ENCODE results near the gene TMEM255B. TPM values are rescaled to one million over a fixed set of nuclear protein-coding genes. Genes with fewer than 3 reads are reported as not detected.
"Not testable (repeated sequence)": the region's sequence is repeated elsewhere in the genome, so short reads cannot be mapped to it uniquely, and the experiment has no call there.

Gene TMEM255B
- total RNA-seq, 1 donor from 2014 or later, result 10.7 TPM

DNA sequence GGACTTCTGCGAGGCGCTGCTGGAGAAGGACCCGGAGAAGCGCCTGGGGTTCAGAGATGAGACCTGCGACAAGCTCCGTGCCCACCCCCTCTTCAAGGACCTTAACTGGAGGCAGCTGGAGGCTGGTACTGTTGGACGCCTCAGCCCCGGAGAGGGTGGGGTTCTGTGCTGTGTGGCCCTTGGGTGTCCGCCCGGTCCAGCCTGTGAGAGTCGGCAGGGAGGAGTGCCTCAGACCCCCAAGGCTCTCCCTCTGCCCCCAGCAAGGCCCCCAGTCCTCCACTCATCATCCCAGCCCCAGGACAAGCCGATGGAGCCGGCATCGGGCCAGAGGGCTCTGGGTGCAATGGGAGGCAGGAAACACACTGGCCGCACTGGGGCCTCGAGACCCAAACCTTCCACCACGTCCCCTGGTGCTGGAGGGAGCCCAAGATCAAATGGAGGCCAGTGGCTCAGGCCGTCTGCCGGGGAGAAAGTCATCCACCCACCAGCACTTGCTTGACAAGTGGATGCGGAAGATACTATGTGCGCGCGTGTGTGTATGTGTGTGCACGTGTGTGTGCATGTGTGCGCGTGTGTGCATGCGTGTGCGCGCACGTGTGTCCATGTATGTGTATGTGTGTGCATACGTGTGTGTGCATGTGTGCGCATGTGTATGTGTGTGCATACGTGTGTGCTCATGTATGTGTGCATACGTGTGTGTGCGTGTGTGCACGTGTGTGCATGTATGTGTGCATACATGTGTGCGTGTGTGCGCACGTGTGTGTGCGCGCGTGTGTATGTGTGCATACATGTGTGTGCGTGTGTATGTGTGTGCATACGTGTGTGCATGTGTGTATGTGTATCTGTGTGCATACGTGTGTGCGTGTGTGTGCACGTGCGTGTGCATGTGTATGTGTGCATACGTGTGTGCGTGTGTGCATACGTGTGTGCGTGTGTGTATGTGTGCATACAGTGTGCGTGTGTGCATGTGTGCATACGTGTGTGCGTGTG, 25.8 kb upstream of the TMEM255B start:
- no peak for DNase-seq (ENCODE audit: low spot score)
- intact Hi-C loops (cut with DNase I), result no loop called here

DNA sequence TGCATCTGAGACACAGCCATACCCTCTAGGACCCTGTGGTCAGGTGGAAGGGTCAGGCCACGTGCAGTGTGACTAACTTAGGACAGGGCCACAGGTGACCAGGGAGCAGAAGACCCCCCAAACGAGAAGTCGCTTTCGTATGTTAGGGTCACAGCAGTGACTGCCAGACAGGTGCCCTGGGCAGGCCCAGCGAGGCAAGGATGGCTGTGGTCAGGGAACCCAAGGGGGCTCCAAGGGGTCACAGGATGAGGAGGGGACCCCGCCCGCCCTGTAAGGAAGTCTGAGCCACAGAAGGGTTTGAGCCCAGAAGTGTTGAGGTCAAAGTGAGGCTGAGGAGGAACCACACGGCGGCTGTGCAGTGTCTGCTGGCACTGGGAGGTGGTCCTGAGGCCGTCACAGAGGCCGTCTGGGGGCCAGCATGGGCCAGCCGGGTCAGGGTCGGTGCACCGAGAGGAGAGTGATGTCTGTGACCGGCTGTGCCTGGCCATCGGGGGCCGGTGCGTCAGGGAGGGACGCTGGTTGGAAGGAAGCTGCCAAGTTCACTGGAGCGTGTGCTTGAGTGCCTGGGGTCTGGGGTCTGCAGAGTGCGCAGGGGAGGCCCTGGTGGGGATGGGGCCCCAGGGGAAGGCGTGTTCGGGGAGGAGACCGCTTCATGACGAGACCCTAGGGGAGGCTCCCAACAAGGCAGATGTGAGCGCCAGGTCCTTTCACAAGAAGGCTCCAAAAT, 24.8 kb upstream of the TMEM255B start:
- no peak for DNase-seq (ENCODE audit: low spot score)
- intact Hi-C loops (cut with DNase I), result no loop called here

DNA sequence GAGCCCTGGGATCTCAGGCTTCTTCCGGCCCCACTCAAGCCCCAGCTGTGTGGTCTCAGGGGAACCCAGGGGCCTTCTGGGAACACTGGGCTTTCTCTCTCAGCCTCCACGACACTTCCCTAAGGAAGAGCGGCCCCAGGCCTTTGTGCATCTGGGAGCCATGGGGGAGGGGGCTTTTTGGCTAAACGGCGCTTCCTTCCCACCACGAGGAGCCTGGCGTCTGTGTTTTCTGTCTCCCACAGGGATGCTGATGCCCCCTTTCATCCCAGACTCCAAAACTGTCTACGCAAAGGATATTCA, 24.2 kb upstream of the TMEM255B start:
- no peak for DNase-seq (ENCODE audit: low spot score)
- intact Hi-C loops (cut with DNase I), result no loop called here

DNA sequence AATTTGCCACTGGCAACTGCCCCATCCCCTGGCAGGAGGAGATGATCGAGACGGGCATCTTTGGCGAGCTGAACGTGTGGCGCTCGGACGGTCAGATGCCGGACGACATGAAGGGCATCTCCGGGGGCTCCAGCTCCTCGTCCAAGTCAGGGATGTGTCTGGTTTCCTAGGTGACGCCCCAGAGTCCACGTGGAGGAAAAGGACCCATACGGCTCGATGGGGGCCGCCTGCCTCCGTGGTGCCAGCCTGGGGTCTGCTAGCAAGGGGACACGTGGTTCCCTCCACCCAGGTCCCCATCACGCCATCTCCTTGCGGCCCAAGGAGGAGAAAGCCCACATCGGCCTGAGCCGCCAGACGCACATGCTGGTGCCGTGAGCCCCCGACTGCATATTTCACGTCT, 23.8 kb upstream of the TMEM255B start:
- DNase-seq (ENCODE audit: low spot score), result no peak
- intact Hi-C loops (cut with DNase I), result no loop called here

DNA sequence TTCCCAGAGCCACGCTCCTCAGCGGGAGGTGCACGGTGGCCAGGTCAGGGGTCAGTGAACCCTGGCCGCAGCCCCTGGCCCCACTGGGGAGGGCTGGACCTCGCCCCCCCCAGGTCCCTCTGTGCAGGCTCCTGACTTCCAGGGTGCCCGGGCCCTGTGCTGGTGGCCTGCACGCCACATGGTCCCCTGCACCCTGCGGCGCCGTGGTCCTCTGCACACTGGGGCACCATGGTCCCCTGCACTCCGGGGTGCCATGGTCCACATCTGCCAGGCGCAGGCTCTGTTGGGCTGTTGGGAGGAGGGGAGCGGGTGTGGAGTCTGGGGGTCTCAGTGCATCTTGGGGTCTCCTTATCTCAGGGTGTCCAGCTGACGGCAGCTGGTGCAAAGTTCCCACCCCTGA, 23.3 kb upstream of the TMEM255B start:
- no peak for DNase-seq (ENCODE audit: low spot score)
- intact Hi-C loops (cut with DNase I), result no loop called here

DNA sequence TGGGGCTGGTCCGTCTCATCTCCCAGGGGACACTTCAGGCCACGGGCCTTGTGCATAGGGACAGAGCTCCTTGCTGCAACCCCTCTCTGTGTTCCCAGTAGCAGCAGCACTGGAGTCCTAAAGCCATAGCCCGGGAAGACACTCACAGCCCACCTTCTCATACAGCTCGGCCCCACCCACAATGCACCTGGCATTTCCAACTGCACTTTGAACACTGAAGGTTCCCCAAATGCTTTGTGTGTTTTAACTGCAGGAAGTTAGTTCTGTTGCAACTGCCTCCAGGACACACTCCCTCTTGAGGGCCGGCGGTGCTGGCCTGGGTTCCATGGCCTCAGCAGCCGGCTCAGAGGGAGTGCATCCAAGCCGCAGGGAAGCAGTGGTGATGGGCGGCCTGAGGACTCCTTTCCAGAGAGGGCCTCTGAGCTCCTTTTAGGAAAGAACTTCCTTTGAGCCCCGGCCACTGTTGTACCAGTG, 22.7 kb upstream of the TMEM255B start:
- intact Hi-C loops (cut with DNase I), result no loop called here
- no peak for DNase-seq (ENCODE audit: low spot score)

DNA sequence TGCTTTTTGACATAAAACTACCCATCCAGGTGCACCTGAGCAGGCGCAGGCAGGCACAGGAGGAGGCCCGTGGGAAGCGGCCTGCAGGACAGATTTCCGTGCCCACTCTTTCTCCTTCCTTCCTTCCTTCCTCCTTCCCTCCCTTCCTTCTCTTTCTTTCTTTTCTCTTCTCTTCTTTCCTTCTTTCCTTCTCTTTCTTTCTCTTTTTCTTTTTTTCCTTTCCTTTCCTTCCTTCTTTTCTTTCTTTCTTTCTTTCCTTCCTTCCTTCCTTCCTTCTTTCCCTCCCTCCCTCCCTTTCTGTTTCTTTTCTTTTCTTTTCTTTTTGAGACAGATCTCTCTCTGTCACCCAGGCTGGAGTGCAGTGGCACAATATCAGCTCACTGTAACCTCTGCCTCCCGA, 21.2 kb upstream of the TMEM255B start:
- intact Hi-C loops (cut with DNase I), result no loop called here
- no peak for DNase-seq (ENCODE audit: low spot score)

DNA sequence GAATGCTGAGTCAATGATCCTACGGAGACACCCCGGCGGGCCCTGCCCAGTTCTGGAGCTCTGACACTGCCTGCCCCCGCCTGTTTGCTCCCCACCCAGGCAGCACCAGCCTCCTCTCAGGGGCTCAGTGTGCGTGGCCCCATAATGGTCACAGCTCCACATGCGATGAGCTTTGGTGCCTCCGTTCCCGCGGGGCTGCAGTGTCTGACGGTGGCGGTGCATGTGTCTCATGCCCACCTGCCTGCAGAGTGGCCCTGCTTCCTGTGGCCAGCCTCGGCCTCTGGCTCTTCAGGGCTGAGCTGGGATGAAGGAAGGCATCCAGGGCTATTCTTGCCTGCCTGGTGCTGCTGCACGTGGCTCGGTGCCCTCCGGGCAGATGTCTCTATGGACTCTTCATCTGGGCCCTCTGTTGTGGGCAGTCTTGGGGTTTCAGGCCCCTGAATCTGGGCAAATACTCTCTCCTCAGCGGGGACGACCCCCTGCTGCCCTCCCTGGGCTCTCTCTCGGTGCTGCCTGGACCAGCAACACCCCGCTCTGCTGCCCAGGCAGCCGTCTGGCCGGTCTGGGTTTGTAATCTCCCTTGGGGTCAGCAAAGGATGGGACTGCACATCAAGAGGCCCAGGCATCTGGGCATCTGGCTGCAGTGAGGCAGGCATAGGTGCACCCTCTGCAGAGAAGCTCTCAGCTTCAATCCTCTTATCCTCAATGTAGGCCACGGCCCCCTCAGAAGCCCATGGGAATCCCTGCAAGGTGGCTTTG, 19.3 kb upstream of the TMEM255B start:
- intact Hi-C loops (cut with DNase I), result no loop called here
- no peak for DNase-seq (ENCODE audit: low spot score)

DNA sequence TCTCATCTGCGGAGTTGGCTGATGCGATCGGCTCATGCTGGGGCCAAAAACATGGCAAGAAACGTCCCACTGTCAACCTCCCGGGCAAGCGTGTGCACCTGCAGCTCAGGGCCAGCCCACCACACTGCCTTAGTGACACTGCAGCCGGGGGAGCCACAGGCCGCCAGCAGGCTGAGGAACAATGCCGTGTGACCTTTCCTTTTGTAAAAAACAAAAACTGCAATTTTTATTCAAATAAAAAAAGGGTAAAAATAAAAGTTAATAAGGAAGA, 18.8 kb upstream of the TMEM255B start:
- no peak for DNase-seq (ENCODE audit: low spot score)
- intact Hi-C loops (cut with DNase I), result no loop called here

DNA sequence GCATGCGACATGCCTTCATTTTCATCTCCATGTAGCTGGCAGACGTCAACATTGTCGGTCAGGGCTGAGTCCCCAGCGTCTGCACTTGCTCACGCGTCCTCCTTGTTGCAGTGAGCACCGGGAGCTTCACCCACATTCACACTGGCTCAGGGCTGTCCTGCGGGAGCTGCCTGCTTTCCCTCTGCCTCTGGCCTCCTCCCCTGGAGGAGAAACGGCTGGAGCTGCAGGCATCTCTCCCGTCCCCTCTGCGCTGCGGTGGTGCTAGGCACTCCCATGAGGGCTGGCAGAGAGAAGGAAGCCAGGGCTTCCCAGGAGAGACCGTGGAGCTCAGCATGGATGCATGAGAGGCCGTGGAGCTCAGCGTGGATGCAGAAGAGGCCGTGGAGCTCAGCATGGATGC, 18.4 kb upstream of the TMEM255B start:
- intact Hi-C loops (cut with DNase I), result no loop called here
- DNase-seq (ENCODE audit: low spot score), result no peak

DNA sequence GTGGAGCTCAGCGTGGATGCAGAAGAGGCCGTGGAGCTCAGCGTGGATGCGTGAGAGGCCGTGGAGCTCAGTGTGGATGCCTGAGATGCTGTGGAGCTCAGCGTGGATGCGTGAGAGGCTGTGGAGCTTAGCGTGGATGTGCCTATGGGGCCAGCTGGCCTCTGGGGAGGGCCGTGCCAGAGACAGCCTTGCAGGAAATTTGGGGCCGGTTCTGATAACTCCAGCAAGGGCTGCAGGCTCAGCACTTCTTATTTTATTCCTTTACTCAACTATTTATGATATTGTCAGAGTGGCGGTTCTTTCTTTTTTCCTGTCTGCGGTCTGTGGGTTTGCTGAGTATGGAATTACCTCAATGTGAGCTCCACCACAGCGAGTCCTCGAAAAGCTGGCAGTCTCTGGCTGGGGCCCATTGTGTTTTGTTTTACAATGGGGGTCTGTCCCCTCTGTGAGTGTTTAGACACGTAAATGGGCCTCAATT, 17.8 kb upstream of the TMEM255B start:
- no peak for DNase-seq (ENCODE audit: low spot score)
- intact Hi-C loops (cut with DNase I), result no loop called here

DNA sequence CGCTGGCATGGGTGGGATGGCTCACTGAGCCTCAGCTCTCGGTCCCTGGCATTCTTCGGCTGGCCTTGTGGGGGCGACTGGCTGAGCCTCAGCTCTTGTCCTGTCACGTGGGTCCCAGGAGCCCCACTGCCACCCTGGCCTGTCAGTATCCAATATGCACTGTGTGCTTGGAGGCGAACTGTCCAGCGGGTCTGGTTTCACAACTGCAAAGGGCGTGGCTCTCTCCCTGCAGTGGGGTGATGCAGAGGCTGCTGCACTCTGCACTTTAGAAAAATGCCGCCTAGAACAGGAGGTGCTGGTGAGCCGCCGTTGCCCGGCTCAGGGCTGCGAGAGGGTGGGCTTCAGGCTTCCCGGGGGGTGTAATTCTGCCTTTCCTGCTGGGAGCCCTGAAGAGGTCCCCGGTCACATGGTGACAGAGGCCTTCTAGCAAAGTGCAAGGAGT, 17.0 kb upstream of the TMEM255B start:
- intact Hi-C loops (cut with DNase I), result no loop called here
- no peak for DNase-seq (ENCODE audit: low spot score)

DNA sequence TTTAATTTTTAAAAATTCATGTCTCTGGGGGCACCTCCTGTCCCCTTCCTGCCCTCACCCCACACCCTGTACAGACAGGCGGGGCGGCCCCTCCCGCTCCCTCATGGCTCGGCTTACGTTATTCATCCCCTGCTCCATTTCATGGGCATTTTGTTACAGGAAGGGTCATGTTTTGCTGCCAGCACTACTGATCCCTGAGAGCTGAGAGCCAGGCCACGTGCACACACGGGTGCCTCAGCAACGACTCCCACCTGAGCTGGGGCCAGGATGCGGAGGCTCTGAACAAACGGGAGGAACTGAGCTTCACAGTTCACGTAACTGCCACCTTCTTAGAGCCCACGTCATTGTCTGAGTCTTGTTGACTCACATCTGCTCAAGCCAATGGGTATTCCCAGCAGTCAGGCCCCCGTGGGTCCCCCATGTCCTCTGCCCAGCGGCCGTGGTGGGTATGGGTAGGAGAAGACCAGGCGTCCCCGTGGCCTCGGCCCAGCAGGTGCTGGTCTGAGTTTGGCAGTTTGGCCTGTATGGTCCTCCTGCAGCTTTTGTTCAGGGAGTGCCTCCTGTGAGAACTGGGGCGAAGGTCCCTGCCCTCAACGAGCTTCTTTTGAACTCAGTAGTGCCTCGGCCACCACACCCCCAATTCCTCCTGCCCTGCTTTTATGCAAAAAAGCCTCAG, 16.4 kb upstream of the TMEM255B start:
- DNase-seq (ENCODE audit: low spot score), result no peak
- intact Hi-C loops (cut with DNase I), result no loop called here

DNA sequence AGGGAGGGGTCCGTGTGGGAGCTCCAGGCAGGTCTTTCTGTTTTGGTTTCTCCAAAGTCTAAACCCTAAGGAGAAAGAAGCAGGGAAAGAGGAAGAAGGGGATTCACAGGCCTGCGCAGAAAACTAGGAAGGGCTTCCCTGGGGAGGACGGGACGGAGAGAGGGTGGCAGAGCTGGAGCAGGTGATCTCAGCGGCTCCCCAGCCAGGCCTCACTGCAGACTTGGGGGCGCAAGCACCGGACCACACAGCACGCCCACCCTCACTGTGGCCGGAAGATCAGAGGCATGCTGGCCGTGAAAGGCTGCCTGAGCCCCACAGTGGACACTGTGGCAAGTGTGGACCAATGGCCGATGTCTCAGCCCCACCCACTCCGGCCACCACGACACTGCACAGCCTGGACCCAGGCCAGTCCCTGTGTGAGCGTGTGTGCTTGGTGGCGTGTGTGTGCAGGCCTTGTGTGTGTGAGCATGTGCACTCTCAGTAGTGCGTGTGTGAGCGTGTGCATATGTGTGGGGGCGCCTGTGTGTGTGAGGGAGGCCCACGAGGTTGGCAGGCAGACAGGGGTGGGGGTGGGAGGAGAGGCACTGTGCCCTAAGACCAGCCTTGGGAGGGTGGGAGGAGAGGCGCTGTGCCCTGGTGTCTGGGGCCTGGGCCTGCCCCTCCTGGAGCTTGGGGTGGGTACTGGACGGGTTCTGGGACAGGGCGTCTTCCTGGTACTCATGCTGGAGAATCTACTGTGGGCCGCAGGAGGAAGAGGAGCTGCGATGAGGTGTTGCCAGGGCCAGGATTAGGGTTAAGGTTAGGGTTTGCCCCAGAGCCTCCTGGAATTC, 15.4 kb upstream of the TMEM255B start:
- intact Hi-C loops (cut with DNase I), result no loop called here
- DNase-seq (ENCODE audit: low spot score), result no peak

DNA sequence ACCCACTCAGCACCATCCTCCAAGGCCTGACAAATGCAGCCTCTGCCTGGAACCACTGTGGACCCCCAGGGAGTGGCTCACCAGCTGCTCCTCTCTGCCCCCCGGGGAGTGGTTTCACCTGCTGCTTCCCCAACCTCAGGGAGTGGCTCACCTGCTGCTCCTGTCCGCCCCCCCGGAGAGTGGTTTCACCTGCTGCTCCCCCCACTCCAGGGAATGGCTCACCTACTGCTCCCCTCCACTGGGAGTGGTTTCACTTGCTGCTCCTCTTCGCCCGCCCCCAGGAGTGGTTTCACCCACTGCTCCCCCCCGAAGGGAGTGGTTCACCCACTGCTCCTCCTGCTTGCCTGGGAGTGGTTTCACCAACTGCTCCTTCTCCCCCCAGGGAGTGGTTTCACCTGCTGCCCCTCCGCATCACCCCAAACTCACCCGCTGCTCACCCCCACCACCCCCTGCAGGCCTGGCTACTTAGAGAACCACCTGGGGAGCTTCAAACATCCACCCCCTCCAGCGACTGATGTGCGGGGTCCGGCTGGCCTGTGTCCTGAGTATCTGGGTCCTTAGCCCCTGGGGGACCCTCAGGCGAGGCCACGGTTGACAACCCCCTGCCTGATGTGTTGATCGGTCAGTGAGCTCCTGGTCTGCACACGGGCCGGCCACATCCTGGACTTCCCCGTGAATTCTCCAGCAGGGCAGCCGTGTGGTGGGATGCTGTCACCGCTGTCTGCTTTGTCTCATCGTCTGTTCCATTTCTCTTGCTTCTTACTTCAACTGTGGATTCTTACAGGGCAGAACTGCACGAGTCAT, 14.6 kb upstream of the TMEM255B start:
- intact Hi-C loops (cut with DNase I), result no loop called here
- DNase-seq (ENCODE audit: low spot score), result no peak

DNA sequence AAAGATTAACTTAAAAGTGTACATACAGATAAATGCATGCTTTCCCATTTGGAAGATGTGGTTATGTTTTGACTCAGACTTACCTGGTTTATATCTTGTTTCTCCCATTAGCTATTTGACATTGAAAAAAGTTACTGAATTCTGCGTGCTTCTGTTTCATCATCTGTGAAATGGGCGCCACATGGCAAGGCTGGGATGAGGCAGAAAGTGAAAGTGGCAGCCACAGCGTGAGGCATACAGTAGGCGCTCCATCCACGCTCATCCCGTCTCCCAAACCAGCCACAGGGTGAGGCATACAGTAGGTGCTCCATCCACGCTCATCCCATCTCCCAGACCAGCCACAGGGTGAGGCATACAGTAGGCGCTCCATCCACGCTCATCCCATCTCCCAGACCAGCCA, 14.0 kb upstream of the TMEM255B start:
- intact Hi-C loops (cut with DNase I), result no loop called here
- DNase-seq (ENCODE audit: low spot score), result no peak

DNA sequence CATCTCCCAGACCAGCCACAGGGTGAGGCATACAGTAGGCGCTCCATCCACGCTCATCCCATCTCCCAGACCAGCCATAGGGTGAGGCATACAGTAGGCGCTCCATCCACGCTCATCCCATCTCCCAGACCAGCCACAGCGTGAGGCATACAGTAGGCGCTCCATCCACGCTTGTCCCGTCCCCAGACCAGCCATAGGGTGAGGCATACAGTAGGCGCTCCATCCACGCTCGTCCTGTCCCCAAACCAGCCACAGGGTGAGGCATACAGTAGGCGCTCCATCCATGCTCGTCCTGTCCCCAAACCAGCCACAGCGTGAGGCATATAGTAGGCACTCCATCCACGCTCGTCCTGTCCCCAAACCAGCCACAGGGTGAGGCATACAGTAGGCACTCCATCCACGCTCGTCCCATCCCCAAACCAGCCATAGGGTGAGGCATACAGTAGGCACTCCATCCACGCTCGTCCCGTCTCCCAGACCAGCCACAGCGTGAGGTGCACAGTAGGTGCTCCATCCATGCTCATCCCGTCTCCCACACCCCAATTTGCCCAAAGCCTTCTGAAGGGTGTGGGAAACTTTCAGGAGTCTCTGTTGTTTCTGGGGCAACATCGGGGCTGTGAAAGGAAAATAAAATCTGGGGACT, 13.4 kb upstream of the TMEM255B start:
- intact Hi-C loops (cut with DNase I); DNase-seq (ENCODE audit: low spot score): not testable (repeated sequence)

DNA sequence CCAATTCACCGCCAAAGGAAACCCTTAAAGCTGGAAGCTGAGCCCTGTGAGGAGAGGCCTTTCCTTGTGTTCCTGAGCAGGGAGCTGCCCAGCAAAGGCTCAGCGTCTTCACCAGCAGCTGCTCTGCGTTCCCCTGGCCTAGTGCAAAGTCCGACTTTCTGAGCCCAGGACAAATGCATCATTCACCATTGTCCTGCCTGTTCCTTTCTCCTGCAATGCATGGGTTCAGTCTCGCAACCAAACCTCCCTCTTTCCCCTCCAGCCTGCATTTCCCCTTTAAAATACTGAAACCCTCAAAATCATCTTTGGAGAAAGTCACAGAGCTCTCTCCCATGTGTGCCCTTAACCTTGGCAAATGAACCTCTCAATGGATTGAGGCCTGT, 12.9 kb upstream of the TMEM255B start:
- no peak for DNase-seq (ENCODE audit: low spot score)
- intact Hi-C loops (cut with DNase I), result no loop called here

Data from cardiac septum (tissue), 1 donor.